Esophagus muscularis mucosa (tissue), 4 donors: ENCODE measurements around the gene SH3PXD2B.

Experiments used
- CTCF ChIP-seq, 3 experiments: fragments of 200-600 bp in 2 of 3; fragments of 450-650 bp in 1 of 3; sonication (generic) in 2 of 3; IDR thresholded peaks; one replicate each; pipeline ENCODE4 v1.5.1; 2017 to 2019; ENCODE audit warnings: antibody characterized with exemption in 3 of 3, mild to moderate bottlenecking in 2 of 3, moderate library complexity in 1 of 3
- EP300 ChIP-seq: sonication (generic); formaldehyde crosslinking; IDR thresholded peaks from one replicate; pipeline ENCODE4 v1.6.1; 2017; ENCODE audit warnings: antibody characterized with exemption
- POLR2A ChIP-seq: fragments of 450-650 bp; IDR thresholded peaks from one replicate; pipeline ENCODE4 v1.6.1; 2017; ENCODE audit warnings: antibody characterized with exemption, moderate library complexity, mild to moderate bottlenecking, low read depth
- POLR2AphosphoS5 ChIP-seq, 2 donors: sonication (generic); formaldehyde crosslinking; IDR thresholded peaks; one replicate each; pipeline ENCODE4 v1.6.1; 2017; ENCODE audit warnings: antibody characterized with exemption in 2 of 2

GRCh38 chr5:172453206-172453985, 929 bp downstream of the SH3PXD2B start:
- TF ChIP-seq CTCF (IDR thresholded peaks at IDR 0.05): peak; percentile 34 to 64 (median 38)
- no peak for TF ChIP-seq POLR2AphosphoS5 (IDR thresholded peaks at IDR 0.05)
- no peak for TF ChIP-seq POLR2A
- TF ChIP-seq EP300: no peak
